Liver (tissue), 9 donors: ENCODE data around the gene FALEC. TPM values are rescaled to one million over a fixed set of nuclear protein-coding genes. Genes with fewer than 3 reads are reported as not detected.
"Not testable (repeated sequence)": the region's sequence is repeated elsewhere in the genome, so short reads cannot be mapped to it uniquely, and the experiment has no call there.

Source experiments
- DNase-seq: peaks from one replicate; pipeline ENCODE4 v3.0.0-alpha.2; 2017; ENCODE audit warnings: low spot score
- H3K27ac ChIP-seq, 2 donors: one replicate each; pipeline ENCODE4 v1.7.0; 2013; ENCODE audit warnings: inconsistent platforms in 2 of 2, low read length in 2 of 2, control low read depth in 1 of 2, low read depth in 1 of 2, mild to moderate bottlenecking in 1 of 2
- H3K27me3 ChIP-seq, 4 donors: one replicate each; pipeline versions ENCODE4 v1.6.1 to v1.7.0; 2013; ENCODE audit warnings: low read length in 3 of 4, inconsistent platforms in 1 of 4, mild to moderate bottlenecking in 1 of 4, moderate library complexity in 1 of 4; ENCODE audit not compliant: control insufficient read depth in 4 of 4, insufficient read depth in 4 of 4
- H3K36me3 ChIP-seq, 4 donors: one replicate each; pipeline versions ENCODE4 v1.6.1 to v1.7.0; 2013; ENCODE audit warnings: low read length in 3 of 4, mild to moderate bottlenecking in 3 of 4, low read depth in 1 of 4, moderate library complexity in 1 of 4; ENCODE audit not compliant: control insufficient read depth in 4 of 4, insufficient read depth in 3 of 4
- H3K4me1 ChIP-seq, 4 donors: one replicate each; pipeline versions ENCODE4 v1.6.1 to v1.7.0; 2013; ENCODE audit warnings: low read length in 3 of 4, mild to moderate bottlenecking in 3 of 4, moderate library complexity in 1 of 4; ENCODE audit not compliant: control insufficient read depth in 4 of 4, insufficient read depth in 4 of 4
- H3K4me3 ChIP-seq, 3 donors: one replicate each; pipeline versions ENCODE4 v1.6.1 to v1.7.0; 2013; ENCODE audit warnings: low read length in 3 of 3, control low read depth in 1 of 3, low read depth in 1 of 3, mild to moderate bottlenecking in 1 of 3
- H3K9ac ChIP-seq, 2 donors: one replicate each; pipeline ENCODE4 v1.7.0; 2013; ENCODE audit warnings: low read length in 2 of 2, mild to moderate bottlenecking in 2 of 2, moderate library complexity in 2 of 2, control low read depth in 1 of 2, low read depth in 1 of 2
- H3K9me3 ChIP-seq, 4 donors: one replicate each; pipeline versions ENCODE4 v1.6.1 to v1.7.0; 2013; ENCODE audit warnings: low read length in 3 of 4; ENCODE audit not compliant: control insufficient read depth in 4 of 4
- ATF3 ChIP-seq: IDR thresholded peaks from 2 replicates; pipeline ENCODE4 v1.6.1; 2016; ENCODE audit warnings: antibody characterized with exemption
- CTCF ChIP-seq: fragments of 150-350 bp; IDR thresholded peaks from 2 replicates; pipeline ENCODE4 v1.5.1; 2017; ENCODE audit warnings: improper control_type of control experiment, low read depth, low read length; ENCODE audit not compliant: missing input control
- EGR1 ChIP-seq, 2 donors: IDR thresholded peaks; 2 replicates each; pipeline ENCODE4 v1.6.1; 2016 to 2018; ENCODE audit warnings: antibody characterized with exemption in 2 of 2, low read depth in 2 of 2
- FOXA1 ChIP-seq: IDR thresholded peaks from 2 replicates; pipeline ENCODE4 v1.6.1; 2016; ENCODE audit warnings: antibody characterized with exemption
- FOXA2 ChIP-seq: IDR thresholded peaks from 2 replicates; pipeline ENCODE4 v1.6.1; 2016; ENCODE audit warnings: antibody characterized with exemption
- HNF4G ChIP-seq: IDR thresholded peaks from 2 replicates; pipeline ENCODE4 v1.6.1; 2016; ENCODE audit warnings: antibody characterized with exemption
- JUND ChIP-seq, 2 donors: IDR thresholded peaks; 2 replicates each; pipeline ENCODE4 v1.6.1; 2016; ENCODE audit warnings: antibody characterized with exemption in 2 of 2
- MAX ChIP-seq: IDR thresholded peaks from 2 replicates; pipeline ENCODE4 v1.6.1; 2016; ENCODE audit warnings: antibody characterized with exemption
- NR2F2 ChIP-seq: IDR thresholded peaks from 2 replicates; pipeline ENCODE4 v1.6.1; 2016; ENCODE audit warnings: antibody characterized with exemption
- RAD21 ChIP-seq, 2 donors: IDR thresholded peaks; 2 replicates each; pipeline ENCODE4 v1.6.1; 2016; ENCODE audit warnings: antibody characterized with exemption in 2 of 2, mild to moderate bottlenecking in 2 of 2
- REST ChIP-seq: IDR thresholded peaks from 2 replicates; pipeline ENCODE4 v1.6.1; 2016; ENCODE audit warnings: antibody characterized with exemption, mild to moderate bottlenecking
- SP1 ChIP-seq: IDR thresholded peaks from 2 replicates; pipeline ENCODE4 v1.6.1; 2018; ENCODE audit warnings: antibody characterized with exemption, mild to moderate bottlenecking
- YY1 ChIP-seq: IDR thresholded peaks from 2 replicates; pipeline ENCODE4 v1.6.1; 2016; ENCODE audit warnings: antibody characterized with exemption, mild to moderate bottlenecking
- ZBTB33 ChIP-seq: IDR thresholded peaks from 2 replicates; pipeline ENCODE4 v1.6.1; 2016; ENCODE audit warnings: antibody characterized with exemption
- WGBS: extraction: QIAGEN DNeasy Blood & Tissue Kit; methylation state at CpG from one replicate; pipeline ENCODE4 v1.1.7; 2013; 5-methylcytosine and 5-hydroxymethylcytosine counted together
- polyA plus RNA-seq, 2 donors: library from polyadenylated mRNA; stranded (reverse) in 1 of 2; unstranded in 1 of 2; fragments of 200-250 nt in 1 of 2; fragments of >200 nt in 1 of 2; fragmentation: Nextera tagmentation in 1 of 2; extraction: Ambion mirVana in 1 of 2; gene quantifications; one replicate each; pipeline versions ENCODE4 v1.2.1 to v1.2.3, GENCODE V29; 2013 to 2015
- total RNA-seq, 2 donors: library from RNA; depleted of rRNA; stranded (reverse); fragments of >200 nt; gene quantifications; one replicate each; pipeline ENCODE4 v1.2.3, GENCODE V29; 2014
- donor health status: healthy.
- donor health status: healthy.
- donor health status: healthy.
- donor health status: healthy.
- donor health status: healthy.

Gene FALEC
- total and polyA plus RNA-seq, 4 donors, result not detected

GRCh38 chr1:150579945-150580642 lies 64.5 kb downstream of the FALEC start:
- Histone ChIP-seq H3K27me3 (no peaks in the 10 kb centered on the region), H3K36me3 (peaks cover 3 to 21% (median 13%) of the 10 kb centered on the region in 4 donors), H3K9me3 (no peaks in the 10 kb centered on the region), H3K4me1 (peaks cover 0 to 20% (median 9%) of the 10 kb centered on the region in 4 donors), H3K4me3 (peak overlapping the region; percentile 56 to 84 (median 70)), H3K27ac (peak overlapping the region; percentile 96 to 97), H3K9ac (peak overlapping the region; percentile 96 to 97)
- TF ChIP-seq SP1, result no peak
- TF ChIP-seq RAD21 (IDR thresholded peaks at IDR 0.05), result no peak
- no peak for TF ChIP-seq EGR1 (IDR thresholded peaks at IDR 0.05; ENCODE audit: low read depth in 2 of 2)
- TF ChIP-seq MAX, result no peak
- TF ChIP-seq FOXA1, result no peak
- no peak for TF ChIP-seq REST
- TF ChIP-seq ZBTB33, result no peak
- TF ChIP-seq NR2F2, result no peak
- no peak for TF ChIP-seq FOXA2
- TF ChIP-seq YY1, result no peak
- no peak for TF ChIP-seq JUND (IDR thresholded peaks at IDR 0.05)
- TF ChIP-seq HNF4G, result no peak
- no peak for TF ChIP-seq ATF3
- no peak for TF ChIP-seq CTCF
- DNase-seq, result no peak
- WGBS, result 66% methylated on average over 15 of the region's 15 CpGs

GRCh38 chr1:150580966-150581365 lies 65.4 kb downstream of the FALEC start:
- WGBS, result 95% methylated on average over 3 of the region's 3 CpGs
- Histone ChIP-seq H3K36me3 (peaks cover 0 to 13% (median 9%) of the 10 kb centered on the region in 4 donors), H3K4me1 (peaks cover 0 to 11% (median 4%) of the 10 kb centered on the region in 4 donors)
- H3K9me3 ChIP-seq, H3K4me3 ChIP-seq, H3K27me3 ChIP-seq, H3K9ac ChIP-seq, DNase-seq, H3K27ac ChIP-seq: not testable (repeated sequence)

- WGBS, result 98% methylated on average over 7 of the region's 7 CpGs
- not testable (repeated sequence) for H3K27ac ChIP-seq, H3K4me1 ChIP-seq, H3K9ac ChIP-seq, H3K4me3 ChIP-seq, H3K9me3 ChIP-seq, DNase-seq, H3K36me3 ChIP-seq, H3K27me3 ChIP-seq
Measured at GRCh38 chr1:150581437-150581836, 65.9 kb downstream of the FALEC start.

- H3K27ac ChIP-seq, result peak overlapping the region in 1 of 2 donors; percentile 20
- not testable (repeated sequence) for H3K27me3 ChIP-seq, H3K4me1 ChIP-seq, H3K9me3 ChIP-seq, H3K4me3 ChIP-seq, DNase-seq, H3K36me3 ChIP-seq, H3K9ac ChIP-seq
- WGBS, result 98% methylated on average over 14 of the region's 14 CpGs
Measured at GRCh38 chr1:150581962-150582361, 66.4 kb downstream of the FALEC start.
